GM21390 (cell line): Measurements from ENCODE around the gene ACCSL.
A peak's percentile ranks its signal among the peaks of the same experiment; 100 is the strongest.

Source experiments
- ATAC-seq: cut with Tn5 transposase; IDR thresholded peaks from one replicate; pipeline ENCODE4 v1.9.1; 2021; ENCODE audit not compliant: unreplicated experiment

Gene ACCSL

DNA sequence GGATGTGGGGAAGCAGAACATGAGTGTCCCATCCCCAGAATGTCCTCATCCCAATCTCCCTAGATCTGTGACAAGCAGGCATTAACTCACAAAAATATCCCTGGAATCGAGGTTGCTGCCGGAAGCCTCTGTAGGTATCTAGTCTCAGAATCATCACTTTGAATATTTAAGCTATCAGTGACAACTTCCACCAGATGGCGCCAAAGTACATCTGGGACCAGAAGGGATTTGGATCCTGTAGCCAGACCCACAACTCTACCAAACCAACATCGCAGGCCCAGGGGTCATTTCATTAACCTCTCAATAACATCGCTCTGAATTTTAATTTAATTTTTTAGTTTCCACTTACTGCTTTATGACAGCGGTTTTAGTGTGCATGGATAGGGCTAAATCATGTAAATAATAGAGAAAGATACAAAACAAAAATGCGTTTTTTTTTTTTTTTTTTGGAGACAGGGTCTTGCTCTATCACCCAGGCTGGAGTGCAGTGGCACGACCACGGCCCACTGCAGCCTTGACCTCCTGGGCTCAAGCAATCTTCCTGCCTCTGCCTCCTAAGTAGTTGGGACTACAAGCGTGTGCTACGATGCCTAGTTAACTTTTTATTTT is 46.6 kb downstream of the ACCSL start:
- ATAC-seq, result peak; percentile 44

DNA sequence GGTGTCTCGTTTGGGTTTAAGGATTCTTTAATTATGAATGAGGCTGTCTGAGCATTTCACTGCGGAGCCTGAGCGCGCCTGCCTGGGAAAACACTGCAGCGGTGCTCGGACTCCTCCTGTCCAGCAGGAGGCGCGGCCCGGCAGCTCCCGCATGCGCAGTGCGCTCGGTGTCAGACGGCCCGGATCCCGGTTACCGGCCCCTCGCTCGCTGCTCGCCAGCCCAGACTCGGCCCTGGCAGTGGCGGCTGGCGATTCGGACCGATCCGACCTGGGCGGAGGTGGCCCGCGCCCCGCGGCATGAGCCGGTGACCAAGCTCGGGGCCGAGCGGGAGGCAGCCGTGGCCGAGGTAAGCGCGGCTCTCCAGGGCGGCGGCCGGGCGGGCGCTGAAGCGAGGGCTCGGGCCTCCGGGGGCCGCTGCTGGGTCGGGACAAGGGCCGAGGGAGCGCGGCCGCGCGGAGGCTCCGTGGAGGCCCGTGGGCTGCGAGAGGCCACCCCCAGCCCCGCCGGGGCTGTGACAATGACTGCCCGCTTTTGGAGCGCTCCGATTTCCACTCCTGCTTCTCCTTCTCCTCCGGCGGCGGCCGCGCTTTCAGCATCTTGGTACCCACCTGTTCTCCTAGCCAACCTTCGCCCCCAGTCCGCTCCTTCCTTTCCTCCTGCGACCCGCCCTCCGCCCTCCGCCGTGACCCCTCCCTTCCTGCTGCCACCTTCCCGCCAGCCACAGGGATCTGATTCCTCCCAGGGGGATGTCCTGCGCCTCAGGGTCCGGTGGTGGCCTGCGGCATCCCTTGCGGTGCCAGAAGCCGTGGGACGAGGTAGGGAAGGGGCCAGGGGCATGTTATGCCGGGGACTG is 48.0 kb downstream of the ACCSL start, which contains the start of gene EXT2:
Gene EXT2, plus strand, starts transcription at position 173 of the 854 bp plus-strand sequence. CDS start 12,035 bp downstream, outside the sequence.
- ATAC-seq, result peak; percentile 92

DNA sequence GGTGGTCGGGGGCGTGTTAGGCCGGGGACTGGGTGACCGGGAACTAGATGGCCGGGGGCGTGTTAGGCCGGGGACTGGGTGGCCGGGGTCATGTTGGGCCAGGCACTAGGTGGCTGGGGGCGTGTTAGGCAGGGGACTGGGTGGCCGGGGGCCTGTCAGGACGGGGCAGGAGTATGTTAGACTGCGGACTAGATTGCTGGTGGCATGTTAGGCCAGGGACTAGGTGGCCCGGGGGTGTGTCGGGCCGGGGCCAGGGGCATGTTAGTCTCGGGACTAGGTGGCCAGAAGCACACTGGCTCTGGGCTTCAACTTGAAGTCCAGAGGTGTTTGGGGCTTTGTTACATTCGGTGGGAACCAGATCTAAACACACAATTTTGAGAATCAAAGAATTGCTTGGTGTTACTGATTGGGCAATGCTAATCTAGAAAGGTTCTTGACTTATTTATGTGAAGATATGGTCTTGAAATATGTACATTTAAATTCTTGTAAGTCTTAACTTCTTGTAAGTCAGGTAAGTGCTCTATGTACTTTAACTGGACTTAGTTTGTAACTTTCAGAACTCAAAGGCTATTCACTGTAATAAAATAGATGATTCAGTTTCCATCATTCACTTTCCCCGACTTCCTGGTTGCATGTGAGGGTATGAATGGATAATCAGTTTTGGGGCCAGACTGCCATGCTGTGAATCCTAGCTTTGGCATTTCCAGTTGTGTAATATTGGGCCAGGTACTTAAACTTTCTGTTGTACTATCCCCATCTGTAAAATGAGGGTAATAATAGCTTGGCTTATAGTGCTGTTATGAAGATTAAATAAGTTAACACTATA is 48.8 kb downstream of the ACCSL start:
- ATAC-seq, result no peak

DNA sequence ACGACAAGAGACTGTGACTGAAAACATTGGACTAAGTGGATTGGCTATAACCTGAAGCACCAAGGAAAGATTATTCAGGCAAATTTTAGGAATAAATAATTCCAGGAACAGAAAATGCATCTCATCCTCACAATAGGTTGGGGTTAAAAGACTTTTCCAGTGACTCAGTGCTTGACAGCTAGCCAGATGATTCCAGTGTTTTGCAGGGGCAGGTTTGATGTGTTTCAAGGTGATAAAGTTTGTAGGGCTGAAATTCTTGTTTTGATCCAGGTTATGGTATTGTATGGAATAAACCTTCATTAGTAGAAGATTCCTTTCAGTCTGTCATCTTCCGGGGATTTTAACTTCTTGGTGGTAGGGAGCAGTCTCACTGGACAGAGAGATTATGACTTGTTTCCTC is 50.0 kb downstream of the ACCSL start:
- ATAC-seq, result no peak

DNA sequence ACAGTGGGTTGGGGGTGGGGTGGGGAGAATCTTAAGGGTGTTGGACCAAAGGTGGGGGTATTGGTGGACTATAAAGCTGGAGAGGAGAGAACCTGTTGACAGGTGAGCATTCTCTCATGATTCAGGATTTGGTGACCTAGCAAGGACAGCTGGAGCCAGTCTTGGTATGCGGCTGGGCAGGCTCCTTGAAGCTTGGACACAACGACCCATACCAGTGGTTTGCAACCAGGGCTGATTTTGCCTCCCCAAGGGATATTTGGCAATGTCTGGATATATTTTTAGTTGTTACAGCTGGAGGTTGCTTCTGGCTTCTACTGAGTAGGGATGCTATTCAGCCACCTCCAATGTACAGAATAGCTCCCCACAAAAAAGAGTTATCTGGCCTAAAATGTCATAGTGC is 53.3 kb downstream of the ACCSL start:
- ATAC-seq, result no peak

DNA sequence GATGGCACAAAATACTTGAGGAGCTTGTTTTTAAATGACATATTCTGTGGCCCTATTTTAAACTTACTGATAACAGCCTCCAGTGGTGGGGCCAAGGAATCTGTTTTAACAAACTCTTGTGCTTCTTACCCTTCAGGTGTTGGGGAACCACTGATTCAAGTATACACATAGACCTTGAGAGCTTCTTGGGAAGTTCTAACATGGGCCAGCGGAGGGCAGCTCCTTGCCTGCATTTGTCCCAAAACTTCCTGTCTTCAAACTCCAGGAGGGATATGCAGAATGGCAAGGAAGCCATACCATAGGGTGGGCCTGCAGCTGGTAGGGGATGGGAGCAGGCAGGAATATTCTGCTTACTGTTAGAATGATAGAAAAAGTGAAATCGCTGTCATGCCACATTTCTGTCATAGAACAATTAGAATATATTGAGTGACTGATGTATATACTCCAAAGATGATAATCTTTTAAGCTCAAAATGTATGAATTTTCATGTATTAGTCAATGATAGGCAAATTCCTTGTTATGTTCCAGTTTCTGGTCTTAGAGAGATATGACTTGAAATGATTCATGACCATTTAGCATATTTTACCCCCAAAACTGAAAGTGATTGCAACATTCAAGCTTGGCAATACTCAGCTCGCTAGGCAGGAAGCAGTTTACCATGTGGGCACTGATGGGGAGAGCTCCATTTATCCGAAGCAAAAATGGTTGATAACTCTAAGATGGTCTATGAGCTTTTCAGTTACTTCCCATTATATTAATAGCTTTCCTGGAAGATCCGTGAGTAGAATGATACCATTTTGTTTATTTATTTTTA is 56.9 kb downstream of the ACCSL start:
- no peak for ATAC-seq

DNA sequence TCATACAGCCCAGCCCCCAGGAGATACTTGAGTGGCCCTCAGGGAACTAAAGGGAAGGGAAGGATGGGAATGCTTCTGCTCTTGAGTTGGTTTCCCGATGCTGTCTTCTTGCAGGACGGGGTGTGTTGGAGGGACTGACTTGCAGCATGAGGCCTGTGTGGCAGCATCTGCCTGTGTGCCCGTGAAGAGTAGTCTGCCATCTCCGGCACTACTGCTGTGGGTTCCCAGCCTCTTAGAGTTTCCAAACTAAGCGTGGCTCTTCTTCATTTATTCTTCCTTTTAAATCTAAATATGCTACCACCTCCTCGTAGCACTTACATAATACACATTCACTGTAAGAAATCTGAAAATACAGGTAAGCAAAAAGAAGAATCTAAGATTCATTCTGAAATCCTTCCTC is 60.5 kb downstream of the ACCSL start:
- no peak for ATAC-seq
